GM12873 (cell line): ENCODE data around the gene DDX11.
"Not testable (repeated sequence)": the region's sequence is repeated elsewhere in the genome, so short reads cannot be mapped to it uniquely, and the experiment has no call there.

Experiments used
- TF ChIP-seq, protein P1 (sequence below): IDR thresholded peaks from 2 replicates; pipeline ENCODE4 v1.5.1; 2012; ENCODE audit warnings: low read depth, mild to moderate bottlenecking, moderate library complexity, low read length, control low read depth; ENCODE audit not compliant: insufficient read depth; ENCODE audit errors: missing control alignments

DDX11 gene

DNA sequence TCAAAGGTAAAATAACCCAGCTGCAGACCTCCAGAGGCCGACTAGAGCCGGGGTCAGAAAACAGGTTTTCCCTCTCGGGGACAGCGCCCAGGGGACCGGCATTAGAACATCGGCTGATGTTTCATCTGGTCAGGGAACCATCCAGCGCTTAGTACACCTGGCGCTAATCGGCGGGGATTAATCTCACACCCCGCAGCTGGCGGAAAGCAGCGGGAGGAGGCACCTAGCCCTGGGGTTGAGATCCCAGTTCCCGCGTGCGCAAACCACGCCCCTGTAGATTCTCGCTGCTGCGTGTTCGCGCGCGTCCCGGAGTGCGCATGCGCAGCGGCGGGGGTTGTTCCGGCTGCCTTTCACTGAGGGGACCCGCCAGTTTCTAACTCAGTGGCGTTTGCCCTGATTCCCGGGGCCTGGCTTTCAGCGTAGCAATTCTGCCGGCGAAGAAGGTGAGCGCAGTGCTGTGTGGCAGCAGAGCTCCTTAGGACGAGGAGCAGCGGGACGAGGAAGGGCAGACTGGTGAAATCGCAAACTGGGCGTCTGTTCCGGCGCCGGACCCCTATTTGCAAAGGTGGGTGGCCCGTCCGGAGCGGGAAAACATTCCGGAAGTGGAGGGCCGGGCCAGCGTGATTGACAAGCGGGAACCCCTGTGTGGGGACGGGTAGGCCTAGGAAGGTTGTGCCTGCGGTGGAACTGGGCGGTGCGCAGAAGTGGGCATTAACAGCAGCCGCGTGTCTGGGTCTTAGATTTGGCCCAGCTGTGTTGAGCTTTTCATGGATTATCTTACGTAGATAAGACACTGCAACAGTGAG is at the start of gene DDX11:
DDX11 (plus strand) TSS at position 334 of the 806 bp plus-strand sequence. CDS start 4,534 bp downstream, outside the sequence.
- TF ChIP-seq, protein P1, sequence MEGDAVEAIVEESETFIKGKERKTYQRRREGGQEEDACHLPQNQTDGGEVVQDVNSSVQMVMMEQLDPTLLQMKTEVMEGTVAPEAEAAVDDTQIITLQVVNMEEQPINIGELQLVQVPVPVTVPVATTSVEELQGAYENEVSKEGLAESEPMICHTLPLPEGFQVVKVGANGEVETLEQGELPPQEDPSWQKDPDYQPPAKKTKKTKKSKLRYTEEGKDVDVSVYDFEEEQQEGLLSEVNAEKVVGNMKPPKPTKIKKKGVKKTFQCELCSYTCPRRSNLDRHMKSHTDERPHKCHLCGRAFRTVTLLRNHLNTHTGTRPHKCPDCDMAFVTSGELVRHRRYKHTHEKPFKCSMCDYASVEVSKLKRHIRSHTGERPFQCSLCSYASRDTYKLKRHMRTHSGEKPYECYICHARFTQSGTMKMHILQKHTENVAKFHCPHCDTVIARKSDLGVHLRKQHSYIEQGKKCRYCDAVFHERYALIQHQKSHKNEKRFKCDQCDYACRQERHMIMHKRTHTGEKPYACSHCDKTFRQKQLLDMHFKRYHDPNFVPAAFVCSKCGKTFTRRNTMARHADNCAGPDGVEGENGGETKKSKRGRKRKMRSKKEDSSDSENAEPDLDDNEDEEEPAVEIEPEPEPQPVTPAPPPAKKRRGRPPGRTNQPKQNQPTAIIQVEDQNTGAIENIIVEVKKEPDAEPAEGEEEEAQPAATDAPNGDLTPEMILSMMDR = not testable (repeated sequence)

DNA sequence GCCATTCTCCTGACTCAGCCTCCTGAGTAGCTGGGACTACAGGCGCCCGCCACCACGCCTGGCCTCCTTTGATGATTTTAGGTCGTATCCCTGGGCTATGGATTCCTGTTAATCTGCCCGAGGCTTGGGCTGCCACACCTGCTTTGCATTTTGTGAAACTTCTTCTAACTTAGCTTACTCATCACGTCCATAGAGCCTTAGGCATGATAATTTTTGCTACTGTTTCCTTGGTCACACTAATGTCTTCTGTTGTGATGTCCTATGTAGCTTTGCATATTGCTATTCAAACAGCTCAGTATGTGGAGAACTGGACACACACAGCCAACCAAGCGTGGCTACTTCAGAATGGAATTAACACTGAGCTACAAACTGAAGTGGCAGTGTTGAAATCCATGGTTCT is 47.5 kb upstream of the DDX11 start:
- TF ChIP-seq, protein P1 = no peak

DNA sequence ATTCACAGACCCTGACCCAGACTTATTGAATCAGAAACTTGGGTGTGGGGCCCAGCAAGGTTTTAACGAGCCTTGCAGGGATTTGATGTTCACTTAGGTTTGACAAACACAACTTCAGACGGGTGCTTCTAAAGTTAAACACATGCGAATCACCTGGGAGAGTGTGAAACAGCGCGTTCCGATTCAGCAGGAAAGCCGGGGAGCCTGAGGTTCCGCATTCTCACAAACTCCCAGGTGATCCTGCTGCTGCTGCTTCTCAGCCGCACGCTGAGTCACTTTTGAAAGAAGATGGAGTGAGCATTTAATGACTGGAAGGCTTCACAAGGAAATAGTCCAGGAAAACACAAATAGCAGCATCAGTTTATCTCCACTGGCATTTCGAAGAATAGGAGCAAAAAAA is 44.2 kb upstream of the DDX11 start:
- TF ChIP-seq, protein P1 = no peak

DNA sequence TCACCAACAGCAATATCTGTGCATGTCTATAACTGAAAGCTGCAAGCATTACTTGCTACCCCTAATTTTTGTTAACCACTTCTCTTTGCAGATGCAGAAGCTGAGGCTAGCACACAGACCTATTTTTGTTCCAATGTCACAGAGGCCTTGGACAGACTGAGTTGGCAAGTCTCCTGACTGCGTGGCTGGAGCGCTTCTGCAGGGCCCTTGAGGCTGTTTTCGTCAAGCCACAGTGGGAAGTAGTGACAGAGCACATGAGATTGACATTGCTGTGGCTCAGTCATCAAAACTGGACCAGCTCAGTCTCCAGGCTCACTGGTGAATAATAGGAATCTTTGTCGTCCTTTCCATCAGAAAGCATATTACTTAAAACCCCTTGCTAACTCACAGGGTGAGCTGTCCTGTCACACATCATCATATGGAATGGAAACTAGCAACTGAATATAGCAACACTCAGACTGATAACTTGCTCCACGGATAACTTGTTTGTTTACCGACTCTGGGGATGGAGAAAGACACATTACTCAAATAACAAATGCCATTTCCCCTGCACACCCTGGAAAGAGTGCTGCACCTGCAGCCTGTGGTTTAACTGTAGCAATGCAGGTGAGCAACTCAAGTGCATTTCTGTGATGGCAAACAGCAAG is 43.6 kb upstream of the DDX11 start:
- TF ChIP-seq, protein P1 = no peak

DNA sequence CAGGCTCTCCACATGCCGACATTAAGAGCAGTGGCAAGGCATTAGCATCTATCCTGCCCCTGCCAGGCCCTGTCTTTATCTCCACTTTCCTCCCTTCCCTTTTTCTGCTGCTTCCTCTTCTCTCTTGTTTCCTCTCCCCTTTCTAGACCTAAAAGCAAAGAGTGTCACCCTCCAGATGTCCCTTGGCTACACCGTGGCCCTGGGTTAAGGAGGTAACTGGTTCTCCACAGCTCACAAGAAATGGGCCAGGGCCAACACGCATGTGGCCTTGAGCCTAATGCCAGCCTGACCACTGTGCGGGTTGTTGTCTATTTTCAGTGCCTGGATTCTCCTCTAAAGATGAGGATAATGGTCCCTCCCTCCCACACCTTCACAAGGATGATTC is 41.7 kb upstream of the DDX11 start:
- TF ChIP-seq, protein P1 = no peak

DNA sequence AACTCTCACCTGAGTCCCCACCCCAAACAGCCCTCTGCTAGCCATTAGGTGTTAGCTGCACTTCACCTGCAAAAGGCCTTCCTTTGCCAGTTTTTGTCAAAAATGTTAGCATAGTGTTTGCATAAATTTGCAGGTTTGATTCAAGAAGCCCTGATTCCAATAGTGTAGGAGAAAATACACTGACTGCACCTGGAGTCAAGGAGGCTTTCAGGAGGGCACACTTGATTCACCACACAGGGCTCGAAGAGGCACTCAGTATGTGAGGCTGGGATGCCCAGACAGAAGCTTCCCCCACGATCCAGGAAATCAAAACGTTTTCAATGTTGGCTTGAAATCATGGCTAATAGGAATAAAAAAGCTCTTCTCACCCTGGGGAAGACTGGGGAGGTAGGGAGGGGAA is 40.5 kb upstream of the DDX11 start:
- TF ChIP-seq, protein P1 = no peak

DNA sequence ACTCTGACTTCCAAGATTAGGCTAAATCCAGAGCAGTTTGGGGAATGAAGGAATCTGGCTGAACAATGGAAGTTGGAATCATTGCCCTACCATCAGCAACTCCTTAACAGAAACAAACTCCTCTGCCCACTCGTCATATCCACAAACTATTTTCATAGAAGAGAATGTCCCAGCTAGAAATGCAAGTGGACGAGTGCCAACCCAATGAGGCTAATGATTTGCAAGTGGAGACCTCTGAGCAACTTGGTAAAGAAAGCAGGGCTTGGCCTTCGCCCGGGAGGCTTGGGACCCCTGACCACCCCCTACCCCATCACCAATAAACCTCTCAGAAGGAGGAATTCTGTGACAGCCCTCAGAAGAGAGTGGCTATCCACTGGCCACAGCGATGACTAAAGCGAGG is 40.0 kb upstream of the DDX11 start:
- TF ChIP-seq, protein P1 = no peak
